Measurements from ENCODE around the gene LSM2.
"Not testable (repeated sequence)": the region's sequence is repeated elsewhere in the genome, so short reads cannot be mapped to it uniquely, and the experiment has no call there.

LSM2 gene

GRCh38 chr6:31795616-31796298, 11.0 kb downstream of the LSM2 start, which contains the start of gene VARS1:
Gene VARS1 (minus strand): TSS chr6:31795752. CDS start chr6:31795217, 535 bp downstream.
- peak within 1 kb of the TSS; percentile 46; the same call in 1 of the 2 replicates for H2AFZ ChIP-seq (ENCODE audit: low read length)
- peak within 1 kb of the TSS; percentile 84 for H3K4me2 ChIP-seq (ENCODE audit: low read depth, low read length)
- peak within 1 kb of the TSS; percentile 83 for H3K27ac ChIP-seq (ENCODE audit: low read length)
- H3K27me3 ChIP-seq (replicated peaks; ENCODE audit: insufficient read depth, low read length), result no peaks in the 10 kb centered on the region
- H3K9me2 ChIP-seq (replicated peaks; ENCODE audit: insufficient read depth, low read length), result no peaks in the 10 kb centered on the region
- TF ChIP-seq EZH2 (optimal IDR thresholded peaks at IDR 0.05; ENCODE audit: low read depth, low read length) (no peak), CTCF (IDR thresholded peaks at IDR 0.05; ENCODE audit: low read length) (peak; percentile 69)
- no peaks in the 10 kb centered on the region for H3K9me3 ChIP-seq (replicated peaks; ENCODE audit: insufficient read depth, low read length)
- no peaks in the 10 kb centered on the region for H4K20me1 ChIP-seq (ENCODE audit: insufficient read depth, low read length)
- peak; percentile 91 for DNase-seq
- H3F3A ChIP-seq (ENCODE audit: insufficient read depth, low read length), result peaks cover 33% of the 10 kb centered on the region
- H3K4me3 ChIP-seq (ENCODE audit: low read length), result peak within 1 kb of the TSS; percentile 100
- H3K9ac ChIP-seq (ENCODE audit: low read length), result peak within 1 kb of the TSS; percentile 100
- H3K79me2 ChIP-seq (ENCODE audit: low read length), result peaks cover 45% of the 10 kb centered on the region
- no peaks in the 10 kb centered on the region for H3K36me3 ChIP-seq (replicated peaks; ENCODE audit: insufficient read depth, low read length)
- H3K4me1 ChIP-seq (ENCODE audit: low read length), result peaks cover 8% of the 10 kb centered on the region

GRCh38 chr6:31794866-31795615, 11.7 kb downstream of the LSM2 start:
- DNase-seq, result no peak
- Histone ChIP-seq H3K79me2 (ENCODE audit: low read length) (peaks cover 52% of the 10 kb centered on the region), H3K9me2 (replicated peaks; ENCODE audit: insufficient read depth, low read length) (no peaks in the 10 kb centered on the region), H3K36me3 (replicated peaks; ENCODE audit: insufficient read depth, low read length) (no peaks in the 10 kb centered on the region; the same call in 1 of the 2 replicates), H3K4me1 (ENCODE audit: low read length) (peaks cover 14% of the 10 kb centered on the region), H3K27me3 (replicated peaks; ENCODE audit: insufficient read depth, low read length) (no peaks in the 10 kb centered on the region), H3K27ac (ENCODE audit: low read length) (peak overlapping the region; percentile 83), H3K9me3 (replicated peaks; ENCODE audit: insufficient read depth, low read length) (no peaks in the 10 kb centered on the region), H2AFZ (ENCODE audit: low read length) (peak overlapping the region; percentile 46; the same call in 1 of the 2 replicates), H4K20me1 (ENCODE audit: insufficient read depth, low read length) (no peaks in the 10 kb centered on the region), H3K9ac (ENCODE audit: low read length) (peak overlapping the region; percentile 100), H3K4me2 (ENCODE audit: low read depth, low read length) (peak overlapping the region; percentile 84), H3K4me3 (ENCODE audit: low read length) (peak overlapping the region; percentile 100), H3F3A (ENCODE audit: insufficient read depth, low read length) (peaks cover 38% of the 10 kb centered on the region)
- TF ChIP-seq EZH2phosphoT487 (IDR thresholded peaks at IDR 0.05; ENCODE audit: low read length), result no peak
- no peak for TF ChIP-seq EZH2 (optimal IDR thresholded peaks at IDR 0.05; ENCODE audit: low read depth, low read length)
- TF ChIP-seq CTCF (IDR thresholded peaks at IDR 0.05; ENCODE audit: low read length), result no peak

- Histone ChIP-seq H3K9me2 (replicated peaks; ENCODE audit: insufficient read depth, low read length) (no peaks in the 10 kb centered on the region), H3K9ac (ENCODE audit: low read length) (peak overlapping the region; percentile 100), H3K27me3 (replicated peaks; ENCODE audit: insufficient read depth, low read length) (no peaks in the 10 kb centered on the region), H4K20me1 (ENCODE audit: insufficient read depth, low read length) (no peaks in the 10 kb centered on the region), H2AFZ (ENCODE audit: low read length) (no peak overlapping the region), H3K36me3 (replicated peaks; ENCODE audit: insufficient read depth, low read length) (no peaks in the 10 kb centered on the region; the same call in 1 of the 2 replicates), H3F3A (ENCODE audit: insufficient read depth, low read length) (peaks cover 43% of the 10 kb centered on the region), H3K27ac (ENCODE audit: low read length) (peak overlapping the region; percentile 83), H3K9me3 (replicated peaks; ENCODE audit: insufficient read depth, low read length) (no peaks in the 10 kb centered on the region), H3K79me2 (ENCODE audit: low read length) (peaks cover 52% of the 10 kb centered on the region), H3K4me3 (ENCODE audit: low read length) (peak overlapping the region; percentile 100), H3K4me1 (ENCODE audit: low read length) (peaks cover 16% of the 10 kb centered on the region), H3K4me2 (ENCODE audit: low read depth, low read length) (peak overlapping the region; percentile 84)
- peak; percentile 30 for DNase-seq
- TF ChIP-seq EZH2 (optimal IDR thresholded peaks at IDR 0.05; ENCODE audit: low read depth, low read length), result no peak
Measured at GRCh38 chr6:31794294-31794865, 12.4 kb downstream of the LSM2 start.

GRCh38 chr6:31793927-31794245, 12.9 kb downstream of the LSM2 start:
- Histone ChIP-seq H3F3A (ENCODE audit: insufficient read depth, low read length) (peaks cover 48% of the 10 kb centered on the region), H3K9ac (ENCODE audit: low read length) (peak overlapping the region; percentile 100), H3K4me1 (ENCODE audit: low read length) (peaks cover 19% of the 10 kb centered on the region), H3K4me3 (ENCODE audit: low read length) (peak overlapping the region; percentile 100), H3K79me2 (ENCODE audit: low read length) (peaks cover 52% of the 10 kb centered on the region), H3K27ac (ENCODE audit: low read length) (peak overlapping the region; percentile 83; the same call in 1 of the 2 replicates), H3K4me2 (ENCODE audit: low read depth, low read length) (peak overlapping the region; percentile 84)
- not testable (repeated sequence) for H3K27me3 ChIP-seq (replicated peaks; ENCODE audit: insufficient read depth, low read length); H2AFZ ChIP-seq (ENCODE audit: low read length); DNase-seq; H3K9me2 ChIP-seq (replicated peaks; ENCODE audit: insufficient read depth, low read length); H4K20me1 ChIP-seq (ENCODE audit: insufficient read depth, low read length); H3K9me3 ChIP-seq (replicated peaks; ENCODE audit: insufficient read depth, low read length); H3K36me3 ChIP-seq (replicated peaks; ENCODE audit: insufficient read depth, low read length)
